H1 (cell line): ENCODE measurements around the gene ZNF687. TPM values are rescaled to one million over a fixed set of nuclear protein-coding genes. Genes with fewer than 3 reads are reported as not detected.
A peak's percentile ranks its signal among the peaks of the same experiment; 100 is the strongest.

Experiments used
- ATF2 ChIP-seq: IDR thresholded peaks from 2 replicates; pipeline ENCODE4 v1.6.1; 2012; ENCODE audit warnings: low read length, inconsistent platforms
- CBX5 ChIP-seq: fragments of 300-800, 300-1000 bp; sonication (generic); IDR thresholded peaks from 2 replicates; pipeline ENCODE4 v1.7.1; 2016; ENCODE audit warnings: antibody characterized with exemption, low read length, low read depth
- CBX8 ChIP-seq: fragments of 300-800, 300-1000 bp; sonication (generic); IDR thresholded peaks from 2 replicates; pipeline ENCODE4 v1.7.1; 2016; ENCODE audit warnings: low read depth, low read length, borderline replicate concordance
- CTBP2 ChIP-seq: IDR thresholded peaks from 2 replicates; pipeline ENCODE4 v1.7.0; 2011; ENCODE audit warnings: borderline replicate concordance, mild to moderate bottlenecking, moderate library complexity, mixed read lengths, low read length; ENCODE audit not compliant: insufficient read depth, insufficient read length
- EGR1 ChIP-seq: IDR thresholded peaks from 2 replicates; pipeline ENCODE4 v1.6.1; 2011; ENCODE audit warnings: low read depth, low read length, borderline replicate concordance
- HDAC2 ChIP-seq, 2 experiments: fragments of 300-600 bp in 1 of 2; sonication (generic) in 1 of 2; IDR thresholded peaks; 2 replicates each; pipeline ENCODE4 v1.6.1; 2011 to 2012; ENCODE audit warnings: low read depth in 2 of 2, low read length in 2 of 2, mild to moderate bottlenecking in 2 of 2, moderate library complexity in 2 of 2, borderline replicate concordance in 1 of 2, inconsistent platforms in 1 of 2
- KDM5A ChIP-seq: fragments of 200-600 bp; IDR thresholded peaks from 2 replicates; pipeline ENCODE4 v1.7.1; 2012; ENCODE audit warnings: mild to moderate bottlenecking, low read length, inconsistent platforms, mixed read lengths
- MAX ChIP-seq: IDR thresholded peaks from 2 replicates; pipeline ENCODE4 v1.6.1; 2012; ENCODE audit warnings: inconsistent platforms
- POLR2AphosphoS5 ChIP-seq: IDR thresholded peaks from 2 replicates; pipeline ENCODE4 v1.6.1; 2011; ENCODE audit warnings: low read depth, low read length
- RAD21 ChIP-seq, 2 experiments: IDR thresholded peaks in 1 of 2; conservative IDR thresholded peaks in 1 of 2; 2 replicates each; pipeline ENCODE4 v1.6.1; 2011; ENCODE audit warnings: low read depth in 2 of 2, low read length in 2 of 2, improper control_type of control experiment in 1 of 2, inconsistent platforms in 1 of 2, mild to moderate bottlenecking in 1 of 2, moderate library complexity in 1 of 2
- RFX5 ChIP-seq: IDR thresholded peaks from 2 replicates; pipeline ENCODE4 v1.6.1; 2011; ENCODE audit warnings: low read depth, low read length, improper control_type of control experiment, borderline replicate concordance
- RXRA ChIP-seq: IDR thresholded peaks from 2 replicates; pipeline ENCODE4 v1.6.1; 2011; ENCODE audit warnings: low read depth, mild to moderate bottlenecking, low read length, moderate library complexity; ENCODE audit not compliant: insufficient read depth
- SIRT6 ChIP-seq: IDR thresholded peaks from one replicate; pipeline ENCODE4 v1.7.1; 2012; ENCODE audit warnings: low read length, inconsistent platforms
- SP1 ChIP-seq: IDR thresholded peaks from 2 replicates; pipeline ENCODE4 v1.6.1; 2011; ENCODE audit warnings: low read depth, low read length
- SP2 ChIP-seq: IDR thresholded peaks from 2 replicates; pipeline ENCODE4 v1.6.1; 2012; ENCODE audit warnings: mild to moderate bottlenecking, low read length, inconsistent platforms
- SP4 ChIP-seq: IDR thresholded peaks from 2 replicates; pipeline ENCODE4 v1.6.1; 2012; ENCODE audit warnings: low read length, inconsistent platforms
- TAF1 ChIP-seq: IDR thresholded peaks from 2 replicates; pipeline ENCODE4 v1.6.1; 2011; ENCODE audit warnings: mild to moderate bottlenecking, low read depth, low read length
- TBP ChIP-seq: IDR thresholded peaks from 2 replicates; pipeline ENCODE4 v1.6.1; 2011; ENCODE audit warnings: low read depth, low read length, improper control_type of control experiment
- USF2 ChIP-seq: IDR thresholded peaks from 2 replicates; pipeline ENCODE4 v1.6.1; 2011; ENCODE audit warnings: low read length, improper control_type of control experiment
- YY1 ChIP-seq: IDR thresholded peaks from 2 replicates; pipeline ENCODE4 v1.6.1; 2011; ENCODE audit warnings: low read depth, mild to moderate bottlenecking, low read length
- ZNF274 ChIP-seq: IDR thresholded peaks from 2 replicates; pipeline ENCODE4 v1.7.0; 2012; ENCODE audit warnings: low read length, borderline replicate concordance; ENCODE audit errors: extremely low read depth
- polyA plus RNA-seq, 7 experiments: library from polyadenylated mRNA; depleted of rRNA in 3 of 7; stranded (reverse) in 5 of 7; unstranded in 2 of 7; fragments of >200 nt in 5 of 7; fragments of 200-250 nt in 2 of 7; gene quantifications; 1 replicate in 5 of 7; 2 replicates in 1 of 7; 4 replicates in 1 of 7; pipeline versions ENCODE4 v1.2.1 to v1.2.3, GENCODE V29; 2011 to 2013; ENCODE audit warnings: missing spikeins in 2 of 7, mixed read lengths in 2 of 7
- total RNA-seq: library from RNA; stranded (reverse); fragmentation: NEBNext Ultra II Directional; extraction: Animal tissue kit (Norgen Biotek cat#: 25700); gene quantifications from 2 replicates; pipeline ENCODE4 v1.2.1, GENCODE V29; 2021

The ZNF687 gene
- total and polyA plus RNA-seq, 2 of the 8 experiments (the other 6 are each of a cell fraction or from before 2014, with no cell fraction given): 45.9 to 69.9 TPM

GRCh38 chr1:151340870-151341754 lies 59.0 kb downstream of the ZNF687 start (continued):
- TF ChIP-seq EGR1 (no peak), USF2 (peak; percentile 31; the same call in 1 of the 2 replicates), CTBP2 (no peak), TBP (peak; percentile 10; the same call in 1 of the 2 replicates), ZNF274 (no peak), POLR2AphosphoS5 (no peak), MAX (no peak), SP2 (no peak), CBX5 (no peak), RAD21 (IDR thresholded peaks at IDR 0.05 in 1 of 2, conservative IDR thresholded peaks at IDR 0.05 in 1 of 2; ENCODE audit: low read depth in 2 of 2, low read length in 2 of 2) (peak; percentile 84), YY1 (no peak), CBX8 (no peak), TAF1 (no peak), SP1 (0 out of 2 replicates have a peak, but pooled peaks have one; percentile 7), KDM5A (no peak), SIRT6 (no peak), RFX5 (no peak), ATF2 (no peak), HDAC2 (IDR thresholded peaks at IDR 0.05; ENCODE audit: borderline replicate concordance in 1 of 2, low read depth in 2 of 2, low read length in 2 of 2) (no peak), SP4 (no peak), RXRA (no peak)
